ENCODE measurements around the gene VAC14.

The VAC14 gene

GRCh38 chr16:70648606-70649005 lies 152.4 kb downstream of the VAC14 start:
- TF ChIP-seq ZNF514 (tag by site-specific recombination; IDR thresholded peaks at IDR 0.05) (no peak), ZNF174 (tag by site-specific recombination; IDR thresholded peaks at IDR 0.05) (no peak)
- TF ChIP-seq, protein P1, sequence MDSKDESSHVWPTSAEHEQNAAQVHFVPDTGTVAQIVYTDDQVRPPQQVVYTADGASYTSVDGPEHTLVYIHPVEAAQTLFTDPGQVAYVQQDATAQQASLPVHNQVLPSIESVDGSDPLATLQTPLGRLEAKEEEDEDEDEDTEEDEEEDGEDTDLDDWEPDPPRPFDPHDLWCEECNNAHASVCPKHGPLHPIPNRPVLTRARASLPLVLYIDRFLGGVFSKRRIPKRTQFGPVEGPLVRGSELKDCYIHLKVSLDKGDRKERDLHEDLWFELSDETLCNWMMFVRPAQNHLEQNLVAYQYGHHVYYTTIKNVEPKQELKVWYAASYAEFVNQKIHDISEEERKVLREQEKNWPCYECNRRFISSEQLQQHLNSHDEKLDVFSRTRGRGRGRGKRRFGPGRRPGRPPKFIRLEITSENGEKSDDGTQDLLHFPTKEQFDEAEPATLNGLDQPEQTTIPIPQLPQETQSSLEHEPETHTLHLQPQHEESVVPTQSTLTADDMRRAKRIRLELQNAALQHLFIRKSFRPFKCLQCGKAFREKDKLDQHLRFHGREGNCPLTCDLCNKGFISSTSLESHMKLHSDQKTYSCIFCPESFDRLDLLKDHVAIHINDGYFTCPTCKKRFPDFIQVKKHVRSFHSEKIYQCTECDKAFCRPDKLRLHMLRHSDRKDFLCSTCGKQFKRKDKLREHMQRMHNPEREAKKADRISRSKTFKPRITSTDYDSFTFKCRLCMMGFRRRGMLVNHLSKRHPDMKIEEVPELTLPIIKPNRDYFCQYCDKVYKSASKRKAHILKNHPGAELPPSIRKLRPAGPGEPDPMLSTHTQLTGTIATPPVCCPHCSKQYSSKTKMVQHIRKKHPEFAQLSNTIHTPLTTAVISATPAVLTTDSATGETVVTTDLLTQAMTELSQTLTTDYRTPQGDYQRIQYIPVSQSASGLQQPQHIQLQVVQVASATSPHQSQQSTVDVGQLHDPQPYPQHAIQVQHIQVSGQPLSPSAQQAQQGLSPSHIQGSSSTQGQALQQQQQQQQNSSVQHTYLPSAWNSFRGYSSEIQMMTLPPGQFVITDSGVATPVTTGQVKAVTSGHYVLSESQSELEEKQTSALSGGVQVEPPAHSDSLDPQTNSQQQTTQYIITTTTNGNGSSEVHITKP (tag by site-specific recombination; IDR thresholded peaks at IDR 0.05): peak; percentile 41; the same call in 1 of the 2 replicates
- H3K9me3 ChIP-seq (ENCODE audit: control insufficient read depth, insufficient read depth, low read depth, low read length): no peaks in the 10 kb centered on the region
- no peaks in the 10 kb centered on the region for H3K36me3 ChIP-seq (ENCODE audit: control insufficient read depth in 2 of 2, insufficient read depth in 1 of 2, low read length in 2 of 2)
- no peak overlapping the region for H3K4me3 ChIP-seq (ENCODE audit: low read depth, low read length)
- ChIA-PET CTCF (no interaction called here), POLR2A (interaction anchor here (0.6 kb wide), 1 partner anchor 494 kb away, joined by 3 read pairs; no protein-coding TSS in a partner anchor)
- H3K4me1 ChIP-seq (ENCODE audit: control insufficient read depth, insufficient read depth, low read length): no peaks in the 10 kb centered on the region
- no peak overlapping the region for H3K27ac ChIP-seq (ENCODE audit: extremely low read depth, low read depth, low read length)

DNA sequence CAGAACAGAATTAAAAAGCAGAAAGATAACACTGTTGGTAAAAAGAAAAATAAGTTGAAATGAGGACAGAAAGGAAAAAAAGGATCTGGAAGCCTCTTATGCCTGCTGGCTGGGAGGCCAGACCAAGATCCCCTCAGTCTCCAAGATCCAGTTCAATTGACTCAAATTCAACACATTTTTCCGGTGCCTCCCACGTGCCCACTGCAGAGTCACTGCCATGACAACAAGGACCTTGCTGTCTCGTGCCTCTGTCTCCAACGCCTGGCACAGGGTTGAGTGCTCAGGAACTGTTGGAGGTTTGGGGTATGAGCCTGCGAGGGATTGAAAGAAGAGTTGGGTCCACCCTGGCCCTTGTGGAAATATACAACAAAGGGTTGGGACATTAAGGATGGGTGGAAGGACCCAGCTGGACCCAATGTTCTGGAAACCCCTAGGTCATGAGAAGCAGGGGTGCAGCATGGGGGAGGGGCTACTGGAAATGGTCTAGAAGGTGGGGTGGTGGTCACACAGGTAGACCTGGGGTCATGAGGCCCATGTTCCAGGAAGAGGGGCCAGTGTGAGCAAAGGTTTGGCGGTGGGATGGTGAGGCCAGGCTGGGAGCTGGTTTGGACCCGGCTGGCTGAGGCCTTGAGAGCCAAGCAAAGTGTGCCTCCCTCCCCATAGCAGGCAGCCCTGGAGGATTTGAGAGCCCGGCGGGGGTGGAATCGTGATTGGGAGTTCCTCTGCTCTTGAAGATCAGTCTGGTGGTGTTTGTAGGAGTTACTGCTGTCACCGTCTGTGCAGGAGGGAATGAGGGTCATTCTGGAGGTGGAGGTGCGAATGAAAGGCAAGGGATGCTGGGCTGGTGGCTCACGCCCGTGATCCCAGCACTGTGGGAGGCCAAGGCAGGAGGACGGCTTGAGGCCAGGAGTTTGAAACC lies 153.3 kb downstream of the VAC14 start:
- 0 out of 2 replicates have a peak, but pooled peaks have one; percentile 11 for TF ChIP-seq ZFHX2 (tag by site-specific recombination; conservative IDR thresholded peaks at IDR 0.05)
- TF ChIP-seq EGR2 (tag by site-specific recombination; IDR thresholded peaks at IDR 0.05; ENCODE audit: low read depth): peak; percentile 71; the same call in 1 of the 2 replicates
- no peak for TF ChIP-seq ZFP3 (tag by site-specific recombination; IDR thresholded peaks at IDR 0.05; ENCODE audit: low read depth)
- ChIA-PET POLR2A (no interaction called here), CTCF (interaction anchor here (0.7 kb wide), 1 partner anchor 1084 kb away, joined by 4 read pairs; no protein-coding TSS in a partner anchor)
- Histone ChIP-seq H3K4me3 (ENCODE audit: low read depth, low read length) (no peak overlapping the region), H3K27ac (ENCODE audit: extremely low read depth, low read depth, low read length) (no peak overlapping the region), H3K36me3 (ENCODE audit: control insufficient read depth in 2 of 2, insufficient read depth in 1 of 2, low read length in 2 of 2) (no peaks in the 10 kb centered on the region), H3K4me1 (ENCODE audit: control insufficient read depth, insufficient read depth, low read length) (no peaks in the 10 kb centered on the region), H3K9me3 (ENCODE audit: control insufficient read depth, insufficient read depth, low read depth, low read length) (no peaks in the 10 kb centered on the region)

DNA sequence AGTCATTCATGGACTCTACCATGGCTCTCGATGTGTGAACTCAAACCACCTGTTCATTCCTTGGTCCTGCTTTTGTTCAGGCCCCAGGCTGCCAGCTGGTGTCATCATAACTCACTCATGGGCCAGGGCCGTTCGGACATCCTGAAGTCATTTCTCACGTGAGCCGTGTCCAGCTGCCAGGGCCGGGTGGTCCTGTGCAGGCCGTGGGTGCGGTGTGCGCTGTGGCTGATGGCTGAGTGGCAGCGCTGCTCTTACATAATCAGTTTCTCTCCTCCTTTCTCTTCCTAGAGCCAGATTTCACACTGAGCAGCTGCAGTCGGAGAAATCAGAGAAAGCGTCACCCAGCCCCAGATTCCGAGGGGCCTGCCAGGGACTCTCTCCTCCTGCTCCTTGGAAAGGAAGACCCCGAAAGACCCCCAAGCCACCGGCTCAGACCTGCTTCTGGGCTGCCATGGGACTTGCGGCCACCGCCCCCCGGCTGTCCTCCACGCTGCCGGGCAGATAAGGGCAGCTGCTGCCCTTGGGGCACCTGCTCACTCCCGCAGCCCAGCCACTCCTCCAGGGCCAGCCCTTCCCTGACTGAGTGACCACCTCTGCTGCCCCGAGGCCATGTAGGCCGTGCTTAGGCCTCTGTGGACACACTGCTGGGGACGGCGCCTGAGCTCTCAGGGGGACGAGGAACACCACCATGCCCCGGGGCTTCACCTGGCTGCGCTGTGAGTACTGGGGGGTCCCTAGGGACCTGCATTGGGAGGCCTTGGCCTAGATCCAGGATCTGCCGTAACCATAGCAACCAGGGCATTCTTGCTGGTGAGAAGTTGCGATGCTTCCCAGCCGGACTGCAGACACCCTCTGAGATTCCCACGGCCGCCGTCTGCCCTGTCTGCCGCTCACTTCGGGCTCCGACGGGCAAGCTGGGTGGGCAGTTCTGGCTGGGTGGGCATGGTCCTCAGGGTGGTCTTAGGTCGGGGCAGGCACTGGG lies 154.4 kb downstream of the VAC14 start, which contains the start of gene IL34:
Gene IL34 (plus strand): TSS at position 300 of the 982 bp plus-strand sequence. CDS start 389 bp downstream, at position 689.
- H3K4me1 ChIP-seq (ENCODE audit: control insufficient read depth, insufficient read depth, low read length): no peaks in the 10 kb centered on the region
- no peak within 1 kb of the TSS for H3K27ac ChIP-seq (ENCODE audit: extremely low read depth, low read depth, low read length)
- H3K36me3 ChIP-seq (ENCODE audit: control insufficient read depth in 2 of 2, insufficient read depth in 1 of 2, low read length in 2 of 2): no peaks in the 10 kb centered on the region
- H3K4me3 ChIP-seq (ENCODE audit: low read depth, low read length): no peak within 1 kb of the TSS
- CTCF ChIA-PET: interaction anchor here (0.5 kb wide), 1 partner anchor 103 kb away, joined by 4 read pairs; no protein-coding TSS in a partner anchor
- POLR2A ChIA-PET: interaction anchor here (0.9 kb wide), 1 partner anchor 357 kb away, joined by 3 read pairs; the partner anchor contains the start of gene AARS1
- H3K9me3 ChIP-seq (ENCODE audit: control insufficient read depth, insufficient read depth, low read depth, low read length): no peaks in the 10 kb centered on the region
- TF ChIP-seq PBX3 (CRISPR knock-in tag; IDR thresholded peaks at IDR 0.05): no peak
- TF ChIP-seq, protein P2, sequence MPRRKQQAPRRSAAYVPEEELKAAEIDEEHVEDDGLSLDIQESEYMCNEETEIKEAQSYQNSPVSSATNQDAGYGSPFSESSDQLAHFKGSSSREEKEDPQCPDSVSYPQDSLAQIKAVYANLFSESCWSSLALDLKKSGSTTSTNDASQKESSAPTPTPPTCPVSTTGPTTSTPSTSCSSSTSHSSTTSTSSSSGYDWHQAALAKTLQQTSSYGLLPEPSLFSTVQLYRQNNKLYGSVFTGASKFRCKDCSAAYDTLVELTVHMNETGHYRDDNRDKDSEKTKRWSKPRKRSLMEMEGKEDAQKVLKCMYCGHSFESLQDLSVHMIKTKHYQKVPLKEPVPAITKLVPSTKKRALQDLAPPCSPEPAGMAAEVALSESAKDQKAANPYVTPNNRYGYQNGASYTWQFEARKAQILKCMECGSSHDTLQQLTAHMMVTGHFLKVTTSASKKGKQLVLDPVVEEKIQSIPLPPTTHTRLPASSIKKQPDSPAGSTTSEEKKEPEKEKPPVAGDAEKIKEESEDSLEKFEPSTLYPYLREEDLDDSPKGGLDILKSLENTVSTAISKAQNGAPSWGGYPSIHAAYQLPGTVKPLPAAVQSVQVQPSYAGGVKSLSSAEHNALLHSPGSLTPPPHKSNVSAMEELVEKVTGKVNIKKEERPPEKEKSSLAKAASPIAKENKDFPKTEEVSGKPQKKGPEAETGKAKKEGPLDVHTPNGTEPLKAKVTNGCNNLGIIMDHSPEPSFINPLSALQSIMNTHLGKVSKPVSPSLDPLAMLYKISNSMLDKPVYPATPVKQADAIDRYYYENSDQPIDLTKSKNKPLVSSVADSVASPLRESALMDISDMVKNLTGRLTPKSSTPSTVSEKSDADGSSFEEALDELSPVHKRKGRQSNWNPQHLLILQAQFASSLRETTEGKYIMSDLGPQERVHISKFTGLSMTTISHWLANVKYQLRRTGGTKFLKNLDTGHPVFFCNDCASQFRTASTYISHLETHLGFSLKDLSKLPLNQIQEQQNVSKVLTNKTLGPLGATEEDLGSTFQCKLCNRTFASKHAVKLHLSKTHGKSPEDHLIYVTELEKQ (tag by site-specific recombination; IDR thresholded peaks at IDR 0.05; ENCODE audit: borderline replicate concordance): no peak
- TF ChIP-seq PRDM1 (tag by site-specific recombination; IDR thresholded peaks at IDR 0.05): peak; percentile 59
- TF ChIP-seq ZNF239 (tag by site-specific recombination; IDR thresholded peaks at IDR 0.05): no peak
- no peak for TF ChIP-seq SP3 (tag by site-specific recombination; IDR thresholded peaks at IDR 0.05)
- TF ChIP-seq SCRT2 (tag by site-specific recombination; IDR thresholded peaks at IDR 0.05): peak; percentile 80
- no peak for TF ChIP-seq ZNF549 (tag by site-specific recombination; IDR thresholded peaks at IDR 0.05)
- TF ChIP-seq ZNF221 (tag by site-specific recombination; IDR thresholded peaks at IDR 0.05; ENCODE audit: borderline replicate concordance): no peak
- TF ChIP-seq ZNF19 (tag by site-specific recombination; IDR thresholded peaks at IDR 0.05; ENCODE audit: low read depth): no peak
- TF ChIP-seq ZNF610 (tag by site-specific recombination; IDR thresholded peaks at IDR 0.05; ENCODE audit: borderline replicate concordance): no peak
- no peak for TF ChIP-seq IKZF3 (tag by site-specific recombination; IDR thresholded peaks at IDR 0.05)
- no peak for TF ChIP-seq ZNF555 (tag by site-specific recombination; conservative IDR thresholded peaks at IDR 0.05)
- TF ChIP-seq ZNF133 (tag by site-specific recombination; IDR thresholded peaks at IDR 0.05): no peak

Data from HEK293 (cell line).